Measurements from ENCODE around the gene MAD2L1BP. TPM values are rescaled to one million over a fixed set of nuclear protein-coding genes. Genes with fewer than 3 reads are reported as not detected.

The MAD2L1BP gene
- polyA plus RNA-seq, 1 of the 3 experiments (the other 2 are of a cell fraction), result 30.9 TPM

DNA sequence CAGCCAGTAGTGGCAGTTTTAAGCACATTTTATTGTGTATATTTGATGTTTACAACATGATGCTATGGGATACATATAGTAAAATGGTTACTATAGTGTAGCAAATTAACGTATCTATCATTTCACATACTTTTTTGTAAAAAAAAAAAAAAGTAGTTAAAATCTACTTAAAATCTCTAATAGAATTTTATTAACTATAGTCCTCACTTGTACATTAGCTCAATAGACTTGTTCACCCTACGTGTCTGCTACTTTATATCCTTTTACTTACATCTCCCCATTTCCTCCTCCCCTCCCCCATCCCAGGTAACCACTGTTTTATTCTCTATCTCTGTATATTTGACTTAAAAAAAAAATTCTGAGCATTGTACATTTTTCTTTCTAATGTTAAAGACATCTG, 29.6 kb upstream of the MAD2L1BP start (continued):
- TF ChIP-seq, protein P1, sequence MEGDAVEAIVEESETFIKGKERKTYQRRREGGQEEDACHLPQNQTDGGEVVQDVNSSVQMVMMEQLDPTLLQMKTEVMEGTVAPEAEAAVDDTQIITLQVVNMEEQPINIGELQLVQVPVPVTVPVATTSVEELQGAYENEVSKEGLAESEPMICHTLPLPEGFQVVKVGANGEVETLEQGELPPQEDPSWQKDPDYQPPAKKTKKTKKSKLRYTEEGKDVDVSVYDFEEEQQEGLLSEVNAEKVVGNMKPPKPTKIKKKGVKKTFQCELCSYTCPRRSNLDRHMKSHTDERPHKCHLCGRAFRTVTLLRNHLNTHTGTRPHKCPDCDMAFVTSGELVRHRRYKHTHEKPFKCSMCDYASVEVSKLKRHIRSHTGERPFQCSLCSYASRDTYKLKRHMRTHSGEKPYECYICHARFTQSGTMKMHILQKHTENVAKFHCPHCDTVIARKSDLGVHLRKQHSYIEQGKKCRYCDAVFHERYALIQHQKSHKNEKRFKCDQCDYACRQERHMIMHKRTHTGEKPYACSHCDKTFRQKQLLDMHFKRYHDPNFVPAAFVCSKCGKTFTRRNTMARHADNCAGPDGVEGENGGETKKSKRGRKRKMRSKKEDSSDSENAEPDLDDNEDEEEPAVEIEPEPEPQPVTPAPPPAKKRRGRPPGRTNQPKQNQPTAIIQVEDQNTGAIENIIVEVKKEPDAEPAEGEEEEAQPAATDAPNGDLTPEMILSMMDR (IDR thresholded peaks at IDR 0.05), result no peak
- no peak for TF ChIP-seq NFIC (IDR thresholded peaks at IDR 0.05; ENCODE audit: borderline replicate concordance)

DNA sequence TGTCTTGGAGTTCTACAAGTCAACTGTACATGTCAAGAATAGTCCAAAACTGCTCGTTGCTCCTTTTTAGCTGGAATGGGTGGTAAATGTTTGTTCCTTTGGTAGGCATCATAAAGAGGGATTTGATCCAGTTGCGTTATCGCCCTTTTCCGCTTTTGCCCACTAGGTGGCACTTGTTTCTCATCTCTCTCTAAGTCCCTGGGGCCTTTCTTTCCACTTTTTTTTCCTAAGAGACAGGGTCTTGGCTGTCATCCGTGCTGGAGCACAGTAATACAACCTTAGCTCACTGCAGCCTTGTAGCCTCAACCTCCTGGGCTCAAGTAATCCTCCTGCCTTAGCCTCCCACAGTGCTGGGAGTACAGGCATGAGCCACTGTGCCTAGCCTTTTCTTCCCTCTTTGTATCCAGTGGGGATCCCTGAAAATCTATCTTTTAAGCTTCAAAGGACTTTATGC, 27.3 kb upstream of the MAD2L1BP start:
- Histone ChIP-seq H3K79me2 (ENCODE audit: insufficient read depth) (peaks cover 22% of the 10 kb centered on the region), H4K20me1 (ENCODE audit: insufficient read depth) (0 out of 2 replicates have a peak, but pooled peaks cover 6% of the 10 kb centered on the region), H3K27me3 (ENCODE audit: insufficient read depth) (no peaks in the 10 kb centered on the region), H3F3A (replicated peaks; ENCODE audit: insufficient read depth) (peaks cover 21% of the 10 kb centered on the region), H3K9me3 (no peaks in the 10 kb centered on the region), H3K4me3 (ENCODE audit: low read depth in 2 of 2, low read length in 1 of 2) (no peak overlapping the region), H3K27ac (ENCODE audit: low read depth in 2 of 2, low read length in 1 of 2) (no peak overlapping the region), H2AFZ (ENCODE audit: low read depth) (no peak overlapping the region), H3K4me1 (ENCODE audit: control insufficient read depth in 1 of 2, insufficient read depth in 2 of 2, low read depth in 1 of 2, low read length in 1 of 2) (peaks cover 0 to 10% of the 10 kb centered on the region in 2 experiments; a peak in 2 of 4 replicates), H3K9me2 (no peaks in the 10 kb centered on the region), H3K9ac (no peak overlapping the region), H3K4me2 (no peak overlapping the region), H3K36me3 (replicated peaks in 1 of 2; ENCODE audit: control insufficient read depth in 1 of 2, insufficient read depth in 2 of 2, low read length in 1 of 2) (peaks cover 39 to 71% of the 10 kb centered on the region in 2 experiments)
- TF ChIP-seq, protein P2, sequence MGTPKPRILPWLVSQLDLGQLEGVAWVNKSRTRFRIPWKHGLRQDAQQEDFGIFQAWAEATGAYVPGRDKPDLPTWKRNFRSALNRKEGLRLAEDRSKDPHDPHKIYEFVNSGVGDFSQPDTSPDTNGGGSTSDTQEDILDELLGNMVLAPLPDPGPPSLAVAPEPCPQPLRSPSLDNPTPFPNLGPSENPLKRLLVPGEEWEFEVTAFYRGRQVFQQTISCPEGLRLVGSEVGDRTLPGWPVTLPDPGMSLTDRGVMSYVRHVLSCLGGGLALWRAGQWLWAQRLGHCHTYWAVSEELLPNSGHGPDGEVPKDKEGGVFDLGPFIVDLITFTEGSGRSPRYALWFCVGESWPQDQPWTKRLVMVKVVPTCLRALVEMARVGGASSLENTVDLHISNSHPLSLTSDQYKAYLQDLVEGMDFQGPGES (IDR thresholded peaks at IDR 0.05; ENCODE audit: low read depth, low read length), result no peak
- no peak for TF ChIP-seq FOXJ3 (CRISPR knock-in tag; IDR thresholded peaks at IDR 0.05)
- peak; percentile 77 for TF ChIP-seq RAD21 (IDR thresholded peaks at IDR 0.05; ENCODE audit: low read length)
- TF ChIP-seq, protein P3, sequence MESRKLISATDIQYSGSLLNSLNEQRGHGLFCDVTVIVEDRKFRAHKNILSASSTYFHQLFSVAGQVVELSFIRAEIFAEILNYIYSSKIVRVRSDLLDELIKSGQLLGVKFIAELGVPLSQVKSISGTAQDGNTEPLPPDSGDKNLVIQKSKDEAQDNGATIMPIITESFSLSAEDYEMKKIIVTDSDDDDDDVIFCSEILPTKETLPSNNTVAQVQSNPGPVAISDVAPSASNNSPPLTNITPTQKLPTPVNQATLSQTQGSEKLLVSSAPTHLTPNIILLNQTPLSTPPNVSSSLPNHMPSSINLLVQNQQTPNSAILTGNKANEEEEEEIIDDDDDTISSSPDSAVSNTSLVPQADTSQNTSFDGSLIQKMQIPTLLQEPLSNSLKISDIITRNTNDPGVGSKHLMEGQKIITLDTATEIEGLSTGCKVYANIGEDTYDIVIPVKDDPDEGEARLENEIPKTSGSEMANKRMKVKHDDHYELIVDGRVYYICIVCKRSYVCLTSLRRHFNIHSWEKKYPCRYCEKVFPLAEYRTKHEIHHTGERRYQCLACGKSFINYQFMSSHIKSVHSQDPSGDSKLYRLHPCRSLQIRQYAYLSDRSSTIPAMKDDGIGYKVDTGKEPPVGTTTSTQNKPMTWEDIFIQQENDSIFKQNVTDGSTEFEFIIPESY (IDR thresholded peaks at IDR 0.05; ENCODE audit: borderline replicate concordance, low read depth), result no peak
- TF ChIP-seq CHD2 (IDR thresholded peaks at IDR 0.05; ENCODE audit: low read length, partially characterized antibody), result no peak
- TF ChIP-seq, protein P1 (IDR thresholded peaks at IDR 0.05), result peak; percentile 88
- TF ChIP-seq SMC3 (IDR thresholded peaks at IDR 0.05; ENCODE audit: low read depth, low read length), result peak; percentile 48
- TF ChIP-seq JUND (IDR thresholded peaks at IDR 0.05), result no peak
- TF ChIP-seq, protein P4, sequence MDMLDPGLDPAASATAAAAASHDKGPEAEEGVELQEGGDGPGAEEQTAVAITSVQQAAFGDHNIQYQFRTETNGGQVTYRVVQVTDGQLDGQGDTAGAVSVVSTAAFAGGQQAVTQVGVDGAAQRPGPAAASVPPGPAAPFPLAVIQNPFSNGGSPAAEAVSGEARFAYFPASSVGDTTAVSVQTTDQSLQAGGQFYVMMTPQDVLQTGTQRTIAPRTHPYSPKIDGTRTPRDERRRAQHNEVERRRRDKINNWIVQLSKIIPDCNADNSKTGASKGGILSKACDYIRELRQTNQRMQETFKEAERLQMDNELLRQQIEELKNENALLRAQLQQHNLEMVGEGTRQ (IDR thresholded peaks at IDR 0.05; ENCODE audit: borderline replicate concordance, low read depth, low read length), result no peak
- TF ChIP-seq ELF1 (IDR thresholded peaks at IDR 0.05), result no peak
- DNase-seq, result peak; percentile 77
- WGBS (ENCODE audit: low lambda C conversion rate), result under 1% methylated on average over 5 of the region's 5 CpGs
- CTCF ChIA-PET, result interaction anchor here (0.6 to 3.7 kb wide), 51 partner anchors 9 to 583 kb away, joined by 3 to 39 read pairs (median 4); partner anchors contain the start of genes GTPBP2, MAD2L1BP, MRPS18A and XPO5
- POLR2A ChIA-PET, result interaction anchor here (0.6 to 1.5 kb wide), 2 partner anchors 21 to 360 kb away, joined by 3 to 5 read pairs; partner anchors contain the start of gene GTPBP2

All from SK-N-SH (cell line).